ENCODE results near the gene MYH16. TPM values are rescaled to one million over a fixed set of nuclear protein-coding genes. Genes with fewer than 3 reads are reported as not detected.

The MYH16 gene
- total and polyA plus RNA-seq, 2 donors (not counting 1 experiment from before 2014, with no cell fraction given), result not detected

- Histone ChIP-seq H3K4me3 (replicated peaks in 1 of 4; ENCODE audit: control extremely low read depth in 1 of 4, insufficient read depth in 1 of 4, low read depth in 3 of 4, low read length in 4 of 4) (no peak overlapping the region), H2AFZ (ENCODE audit: low read length) (no peak overlapping the region), H3K27ac (ENCODE audit: insufficient read depth, low read length) (no peak overlapping the region), H3K9ac (ENCODE audit: insufficient read depth, low read length) (no peak overlapping the region), H3K79me2 (ENCODE audit: control insufficient read depth, insufficient read depth, low read length) (no peaks in the 10 kb centered on the region), H3K4me2 (ENCODE audit: extremely low read depth, insufficient read depth, low read length) (no peak overlapping the region), H3K4me1 (ENCODE audit: control insufficient read depth, extremely low read depth, insufficient read depth, low read length) (no peaks in the 10 kb centered on the region), H3K27me3 (ENCODE audit: control insufficient read depth, insufficient read depth, low read length) (no peaks in the 10 kb centered on the region), H3K9me3 (ENCODE audit: control insufficient read depth, insufficient read depth, low read depth, low read length) (no peaks in the 10 kb centered on the region), H3K36me3 (ENCODE audit: control insufficient read depth, insufficient read depth, low read length) (no peaks in the 10 kb centered on the region), H4K20me1 (ENCODE audit: control insufficient read depth, extremely low read depth, insufficient read depth, low read length) (no peaks in the 10 kb centered on the region)
- no peak for DNase-seq (ENCODE audit: low read depth in 2 of 2)
- TF ChIP-seq EZH2 (IDR thresholded peaks at IDR 0.05; ENCODE audit: low read length, missing control alignments), result no peak
- no peak for TF ChIP-seq CTCF (conservative IDR thresholded peaks at IDR 0.05 in 1 of 2, IDR thresholded peaks at IDR 0.05 in 1 of 2; ENCODE audit: low read depth in 1 of 2, low read length in 2 of 2)
Measured at GRCh38 chr7:99293650-99294049, 21.0 kb downstream of the MYH16 start.

- H3K4me3 ChIP-seq (replicated peaks in 1 of 4; ENCODE audit: control extremely low read depth in 1 of 4, insufficient read depth in 1 of 4, low read depth in 3 of 4, low read length in 4 of 4), result no peak overlapping the region
- no peaks in the 10 kb centered on the region for H3K36me3 ChIP-seq (ENCODE audit: control insufficient read depth, insufficient read depth, low read length)
- H3K9me3 ChIP-seq (ENCODE audit: control insufficient read depth, insufficient read depth, low read depth, low read length), result no peaks in the 10 kb centered on the region
- no peak overlapping the region for H3K27ac ChIP-seq (ENCODE audit: insufficient read depth, low read length)
- H3K79me2 ChIP-seq (ENCODE audit: control insufficient read depth, insufficient read depth, low read length), result no peaks in the 10 kb centered on the region
- H3K27me3 ChIP-seq (ENCODE audit: control insufficient read depth, insufficient read depth, low read length), result no peaks in the 10 kb centered on the region
- TF ChIP-seq EZH2 (IDR thresholded peaks at IDR 0.05; ENCODE audit: low read length, missing control alignments), result no peak
- no peaks in the 10 kb centered on the region for H4K20me1 ChIP-seq (ENCODE audit: control insufficient read depth, extremely low read depth, insufficient read depth, low read length)
- H2AFZ ChIP-seq (ENCODE audit: low read length), result no peak overlapping the region
- H3K4me1 ChIP-seq (ENCODE audit: control insufficient read depth, extremely low read depth, insufficient read depth, low read length), result no peaks in the 10 kb centered on the region
- no peak for DNase-seq (ENCODE audit: low read depth in 2 of 2)
- no peak overlapping the region for H3K9ac ChIP-seq (ENCODE audit: insufficient read depth, low read length)
- no peak overlapping the region for H3K4me2 ChIP-seq (ENCODE audit: extremely low read depth, insufficient read depth, low read length)
Measured at GRCh38 chr7:99296471-99296870, 23.8 kb downstream of the MYH16 start.

DNA sequence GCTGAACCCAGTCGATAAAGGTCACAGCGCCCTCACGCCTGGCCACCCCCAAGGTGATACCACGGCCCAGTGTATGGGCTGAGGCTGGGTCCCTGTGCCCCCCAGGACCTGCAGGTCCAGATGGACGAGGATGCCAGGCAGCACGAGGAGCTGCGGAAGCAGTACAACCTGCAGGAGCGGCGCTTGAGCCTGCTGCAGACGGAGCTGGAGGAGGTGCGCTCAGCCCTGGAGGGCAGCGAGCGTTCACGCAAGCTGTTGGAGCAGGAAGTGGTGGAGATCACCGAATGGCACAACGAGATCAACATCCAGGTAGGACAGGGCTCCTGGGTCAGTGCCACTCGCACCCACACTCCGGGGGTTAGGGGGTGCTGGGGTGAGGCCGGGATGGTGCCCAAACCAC lies 28.9 kb downstream of the MYH16 start:
- Histone ChIP-seq H3K9me3 (ENCODE audit: control insufficient read depth, insufficient read depth, low read depth, low read length) (no peaks in the 10 kb centered on the region), H3K9ac (ENCODE audit: insufficient read depth, low read length) (no peak overlapping the region)
- TF ChIP-seq CTCF (conservative IDR thresholded peaks at IDR 0.05 in 1 of 2, IDR thresholded peaks at IDR 0.05 in 1 of 2; ENCODE audit: low read depth in 1 of 2, low read length in 2 of 2) (no peak), EZH2 (IDR thresholded peaks at IDR 0.05; ENCODE audit: low read length, missing control alignments) (no peak)

More for the DNA sequence above, 28.9 kb downstream of the MYH16 start:
- Histone ChIP-seq H3K4me2 (ENCODE audit: extremely low read depth, insufficient read depth, low read length) (no peak overlapping the region), H2AFZ (ENCODE audit: low read length) (no peak overlapping the region), H3K79me2 (ENCODE audit: control insufficient read depth, insufficient read depth, low read length) (no peaks in the 10 kb centered on the region), H3K4me3 (replicated peaks in 1 of 4; ENCODE audit: control extremely low read depth in 1 of 4, insufficient read depth in 1 of 4, low read depth in 3 of 4, low read length in 4 of 4) (no peak overlapping the region), H3K4me1 (ENCODE audit: control insufficient read depth, extremely low read depth, insufficient read depth, low read length) (no peaks in the 10 kb centered on the region), H3K27ac (ENCODE audit: insufficient read depth, low read length) (no peak overlapping the region), H3K36me3 (ENCODE audit: control insufficient read depth, insufficient read depth, low read length) (no peaks in the 10 kb centered on the region), H4K20me1 (ENCODE audit: control insufficient read depth, extremely low read depth, insufficient read depth, low read length) (no peaks in the 10 kb centered on the region), H3K27me3 (ENCODE audit: control insufficient read depth, insufficient read depth, low read length) (no peaks in the 10 kb centered on the region)
- DNase-seq (ENCODE audit: low read depth in 2 of 2), result no peak

Measured in fibroblast of lung (primary cell).